ENCODE measurements around the gene SUPT4H1.

DNA sequence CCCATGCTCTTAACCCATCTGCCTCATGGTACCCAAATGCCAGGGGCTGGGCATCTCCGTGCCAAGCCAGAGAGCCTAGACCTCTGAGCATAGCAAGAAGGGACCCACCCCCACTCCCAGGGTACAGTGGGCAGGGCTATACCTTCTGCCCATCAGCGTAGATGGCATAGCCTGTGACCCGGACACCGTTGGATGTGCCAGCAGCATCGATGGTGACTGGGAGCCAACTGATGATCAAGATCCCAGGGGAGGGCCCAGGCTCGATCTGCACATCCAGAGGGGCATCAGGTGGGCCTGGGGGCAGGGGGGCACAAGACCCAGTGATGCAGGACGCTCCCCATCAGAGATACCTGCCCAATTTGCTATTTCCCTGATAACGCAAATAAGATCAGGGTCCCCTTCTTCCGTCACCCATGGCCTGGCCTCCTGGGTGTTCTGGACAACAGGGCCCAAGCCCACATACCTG, 40.5 kb downstream of the SUPT4H1 start:
- TF ChIP-seq POLR2AphosphoS5 (IDR thresholded peaks at IDR 0.05), result no peak
- TF ChIP-seq, protein P1, sequence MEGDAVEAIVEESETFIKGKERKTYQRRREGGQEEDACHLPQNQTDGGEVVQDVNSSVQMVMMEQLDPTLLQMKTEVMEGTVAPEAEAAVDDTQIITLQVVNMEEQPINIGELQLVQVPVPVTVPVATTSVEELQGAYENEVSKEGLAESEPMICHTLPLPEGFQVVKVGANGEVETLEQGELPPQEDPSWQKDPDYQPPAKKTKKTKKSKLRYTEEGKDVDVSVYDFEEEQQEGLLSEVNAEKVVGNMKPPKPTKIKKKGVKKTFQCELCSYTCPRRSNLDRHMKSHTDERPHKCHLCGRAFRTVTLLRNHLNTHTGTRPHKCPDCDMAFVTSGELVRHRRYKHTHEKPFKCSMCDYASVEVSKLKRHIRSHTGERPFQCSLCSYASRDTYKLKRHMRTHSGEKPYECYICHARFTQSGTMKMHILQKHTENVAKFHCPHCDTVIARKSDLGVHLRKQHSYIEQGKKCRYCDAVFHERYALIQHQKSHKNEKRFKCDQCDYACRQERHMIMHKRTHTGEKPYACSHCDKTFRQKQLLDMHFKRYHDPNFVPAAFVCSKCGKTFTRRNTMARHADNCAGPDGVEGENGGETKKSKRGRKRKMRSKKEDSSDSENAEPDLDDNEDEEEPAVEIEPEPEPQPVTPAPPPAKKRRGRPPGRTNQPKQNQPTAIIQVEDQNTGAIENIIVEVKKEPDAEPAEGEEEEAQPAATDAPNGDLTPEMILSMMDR (IDR thresholded peaks at IDR 0.05 in 8 of 11, conservative IDR thresholded peaks at IDR 0.05 in 3 of 11), result no peak

All from spleen (tissue), 7 donors.